Amygdala (tissue), 56 donors: ENCODE data around the gene OR3A3.

ENCODE experiments used
- DNase-seq, 56 donors: peaks; one replicate each; lab custom pipeline; 2025; lab: John Stamatoyannopoulos, UW

The OR3A3 gene

GRCh38 chr17:3469529-3469928 lies 58.4 kb downstream of the OR3A3 start:
- DNase-seq: no peak

GRCh38 chr17:3471599-3471998 lies 60.4 kb downstream of the OR3A3 start, which contains the start of gene SPATA22:
Gene SPATA22, minus strand, starts transcription at chr17:3471819. Its CDS starts 2,494 bp downstream, at chr17:3469325.
- DNase-seq: no peak

- DNase-seq: no peak
These were observed 61.0 kb downstream of the OR3A3 start for GRCh38 chr17:3472137-3472536.
